ENCODE results near the gene TACC2.

DNA sequence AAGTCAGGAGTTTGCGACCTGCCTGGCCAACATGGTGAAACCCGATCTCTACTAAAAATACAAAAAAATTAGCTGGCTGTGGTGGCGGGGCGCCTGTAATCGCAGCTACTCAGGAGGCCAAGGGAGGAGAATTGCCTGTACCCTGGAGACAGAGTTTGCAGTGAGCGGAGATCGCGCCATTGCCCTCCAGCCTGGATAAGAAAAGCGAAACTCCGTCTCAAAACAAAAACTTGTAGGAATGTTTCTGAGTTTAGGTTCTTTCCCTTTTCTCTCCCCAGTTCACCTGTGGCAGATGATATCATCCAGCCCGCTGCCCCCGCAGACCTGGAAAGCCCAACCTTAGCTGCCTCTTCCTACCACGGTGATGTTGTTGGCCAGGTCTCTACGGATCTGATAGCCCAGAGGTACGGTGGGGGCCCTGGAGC, 143.4 kb downstream of the TACC2 start:
- TF ChIP-seq, protein P1, sequence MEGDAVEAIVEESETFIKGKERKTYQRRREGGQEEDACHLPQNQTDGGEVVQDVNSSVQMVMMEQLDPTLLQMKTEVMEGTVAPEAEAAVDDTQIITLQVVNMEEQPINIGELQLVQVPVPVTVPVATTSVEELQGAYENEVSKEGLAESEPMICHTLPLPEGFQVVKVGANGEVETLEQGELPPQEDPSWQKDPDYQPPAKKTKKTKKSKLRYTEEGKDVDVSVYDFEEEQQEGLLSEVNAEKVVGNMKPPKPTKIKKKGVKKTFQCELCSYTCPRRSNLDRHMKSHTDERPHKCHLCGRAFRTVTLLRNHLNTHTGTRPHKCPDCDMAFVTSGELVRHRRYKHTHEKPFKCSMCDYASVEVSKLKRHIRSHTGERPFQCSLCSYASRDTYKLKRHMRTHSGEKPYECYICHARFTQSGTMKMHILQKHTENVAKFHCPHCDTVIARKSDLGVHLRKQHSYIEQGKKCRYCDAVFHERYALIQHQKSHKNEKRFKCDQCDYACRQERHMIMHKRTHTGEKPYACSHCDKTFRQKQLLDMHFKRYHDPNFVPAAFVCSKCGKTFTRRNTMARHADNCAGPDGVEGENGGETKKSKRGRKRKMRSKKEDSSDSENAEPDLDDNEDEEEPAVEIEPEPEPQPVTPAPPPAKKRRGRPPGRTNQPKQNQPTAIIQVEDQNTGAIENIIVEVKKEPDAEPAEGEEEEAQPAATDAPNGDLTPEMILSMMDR (IDR thresholded peaks at IDR 0.05): no peak
- TF ChIP-seq POLR2A (IDR thresholded peaks at IDR 0.05): no peak
